Measurements from ENCODE around the gene MAST4.
"Not testable (repeated sequence)": the region's sequence is repeated elsewhere in the genome, so short reads cannot be mapped to it uniquely, and the experiment has no call there.

Gene MAST4

GRCh38 chr5:66813306-66813705, 217.1 kb downstream of the MAST4 start:
- no peak for DNase-seq (ENCODE audit: low read depth)
- no peak overlapping the region for H3K4me3 ChIP-seq (ENCODE audit: control insufficient read depth, low read depth, low read length)
- no peak for TF ChIP-seq CTCF (conservative IDR thresholded peaks at IDR 0.05; ENCODE audit: control insufficient read depth, insufficient read depth, low read depth, low read length)

DNA sequence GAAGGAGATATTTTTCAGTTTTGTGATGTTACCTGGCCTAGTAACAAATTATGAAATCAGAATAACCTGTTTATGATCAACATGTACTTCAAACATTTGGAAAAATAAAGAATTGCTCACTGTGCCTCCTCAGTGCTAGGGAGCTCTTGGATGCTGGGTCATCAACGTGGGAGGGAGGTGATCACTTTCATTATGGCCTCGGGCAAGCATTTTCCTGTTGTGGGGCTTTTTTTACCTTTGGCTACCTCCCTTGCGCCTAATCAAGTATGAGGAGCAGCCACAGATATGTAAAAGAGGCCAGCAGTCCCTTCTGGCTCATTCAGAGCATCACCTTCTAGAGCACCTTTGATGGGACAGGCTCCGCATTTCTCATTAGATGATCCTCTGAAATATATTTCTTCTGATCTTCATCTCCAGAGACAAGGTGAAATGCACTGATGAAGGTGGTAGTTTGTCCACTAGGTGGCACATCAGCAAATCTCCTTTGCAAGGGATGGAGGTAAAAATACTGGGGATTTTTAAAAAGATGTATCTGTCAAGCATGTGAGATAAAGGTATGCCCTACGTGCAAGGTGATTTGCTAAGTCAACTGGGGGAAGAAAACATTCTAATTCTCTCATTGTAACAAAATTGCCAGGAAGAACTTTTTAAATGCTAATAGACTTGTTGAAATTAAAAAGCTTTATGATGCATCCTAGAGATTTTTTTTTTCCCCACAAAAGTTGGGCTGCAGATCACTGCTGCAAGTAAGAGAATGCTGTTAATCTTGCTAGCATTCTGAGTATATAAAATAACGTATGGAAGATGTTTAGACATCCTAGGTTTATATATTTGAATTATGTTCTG, 218.2 kb downstream of the MAST4 start:
- peak; percentile 77 for TF ChIP-seq CTCF (conservative IDR thresholded peaks at IDR 0.05; ENCODE audit: control insufficient read depth, insufficient read depth, low read depth, low read length)

GRCh38 chr5:66818304-66818934, 222.2 kb downstream of the MAST4 start:
- TF ChIP-seq CTCF (conservative IDR thresholded peaks at IDR 0.05; ENCODE audit: control insufficient read depth, insufficient read depth, low read depth, low read length) = no peak
- no peak for DNase-seq (ENCODE audit: low read depth)
- H3K4me3 ChIP-seq (ENCODE audit: control insufficient read depth, low read depth, low read length) = no peak overlapping the region

More for the DNA sequence above, 218.2 kb downstream of the MAST4 start:
- no peak overlapping the region for H3K4me3 ChIP-seq (ENCODE audit: control insufficient read depth, low read depth, low read length)
- peak; percentile 63 for DNase-seq (ENCODE audit: low read depth)

GRCh38 chr5:66818935-66819328, 222.7 kb downstream of the MAST4 start:
- H3K4me3 ChIP-seq (ENCODE audit: control insufficient read depth, low read depth, low read length) = no peak overlapping the region
- no peak for TF ChIP-seq CTCF (conservative IDR thresholded peaks at IDR 0.05; ENCODE audit: control insufficient read depth, insufficient read depth, low read depth, low read length)
- DNase-seq (ENCODE audit: low read depth) = no peak

GRCh38 chr5:66820630-66821207, 224.5 kb downstream of the MAST4 start:
- no peak for DNase-seq (ENCODE audit: low read depth)
- no peak for TF ChIP-seq CTCF (conservative IDR thresholded peaks at IDR 0.05; ENCODE audit: control insufficient read depth, insufficient read depth, low read depth, low read length)
- no peak overlapping the region for H3K4me3 ChIP-seq (ENCODE audit: control insufficient read depth, low read depth, low read length)

- no peak for DNase-seq (ENCODE audit: low read depth)
Observed at GRCh38 chr5:66821688-66822429, 225.7 kb downstream of the MAST4 start.

GRCh38 chr5:66822906-66823305, 226.7 kb downstream of the MAST4 start:
- DNase-seq (ENCODE audit: low read depth); H3K4me3 ChIP-seq (ENCODE audit: control insufficient read depth, low read depth, low read length): not testable (repeated sequence)

More at GRCh38 chr5:66821688-66822429, 225.7 kb downstream of the MAST4 start:
- TF ChIP-seq CTCF (conservative IDR thresholded peaks at IDR 0.05; ENCODE audit: control insufficient read depth, insufficient read depth, low read depth, low read length) = no peak
- no peak overlapping the region for H3K4me3 ChIP-seq (ENCODE audit: control insufficient read depth, low read depth, low read length)
